ENCODE results near the gene C22orf31.
A peak's percentile ranks its signal among the peaks of the same experiment; 100 is the strongest.

C22orf31 gene

GRCh38 chr22:29016067-29016938 is 45.3 kb downstream of the C22orf31 start:
- Mint-ChIP-seq H3K36me3 (no peaks in the 10 kb centered on the region), H3K27me3 (peaks cover 38% of the 10 kb centered on the region), H3K4me3 (no peak overlapping the region), H3K27ac (peak overlapping the region; percentile 17), H3K4me1 (peaks cover 11% of the 10 kb centered on the region), H3K9me3 (peaks cover 3% of the 10 kb centered on the region)
- DNase-seq: peak; percentile 32
- CTCF ChIA-PET: interaction anchor here (0.6 to 1.4 kb wide), 3 partner anchors 25 to 340 kb away, joined by 3 to 5 read pairs (median 4); no protein-coding TSS in a partner anchor

DNA sequence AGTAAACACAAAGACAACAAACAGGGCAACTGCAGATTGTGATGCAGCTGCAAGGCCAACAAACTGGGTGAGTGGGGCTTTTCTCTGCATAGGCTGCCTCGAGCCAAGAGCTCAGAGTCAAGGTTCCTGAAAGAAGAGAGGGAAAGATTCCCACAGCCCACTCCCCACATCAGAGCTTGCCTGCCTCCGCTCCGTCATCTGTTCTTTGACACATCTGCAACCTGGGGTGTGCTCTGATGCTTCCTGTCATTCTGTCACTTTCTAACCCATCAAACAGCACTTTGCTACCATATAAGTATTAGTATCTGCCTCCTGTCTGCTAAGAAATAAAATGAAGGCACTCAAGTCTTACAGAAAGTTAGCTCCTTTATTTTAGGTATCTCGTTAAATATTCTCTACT is 46.9 kb downstream of the C22orf31 start:
- Mint-ChIP-seq H3K9me3 (peaks cover 3% of the 10 kb centered on the region), H3K27ac (no peak overlapping the region), H3K4me1 (peaks cover 11% of the 10 kb centered on the region), H3K36me3 (no peaks in the 10 kb centered on the region), H3K27me3 (peaks cover 38% of the 10 kb centered on the region), H3K4me3 (no peak overlapping the region)
- DNase-seq: no peak
- CTCF ChIA-PET: no interaction called here

DNA sequence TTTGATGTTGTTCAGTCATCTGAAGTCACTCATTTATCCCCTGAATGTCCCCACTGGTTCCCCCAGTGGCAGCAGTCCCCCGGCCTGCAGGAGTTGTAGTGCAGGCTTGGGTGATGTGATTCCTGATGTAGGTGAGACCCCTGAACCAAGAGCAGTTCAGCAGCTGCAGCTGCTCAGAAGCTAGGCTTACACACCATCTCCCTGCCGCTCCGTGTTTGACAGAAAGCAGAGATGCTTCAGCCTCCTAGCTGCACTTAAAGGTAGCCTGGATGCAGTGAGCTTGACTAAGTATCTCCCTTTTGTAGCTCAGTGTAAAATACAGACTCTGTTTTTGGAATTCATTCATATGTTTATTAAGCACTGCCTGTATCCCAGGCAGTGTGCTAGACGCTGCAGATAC is 47.3 kb downstream of the C22orf31 start:
- Mint-ChIP-seq H3K9me3 (peaks cover 3% of the 10 kb centered on the region), H3K27ac (no peak overlapping the region), H3K36me3 (no peaks in the 10 kb centered on the region), H3K4me1 (peaks cover 11% of the 10 kb centered on the region), H3K27me3 (peaks cover 38% of the 10 kb centered on the region), H3K4me3 (no peak overlapping the region)
- CTCF ChIA-PET: no interaction called here
- DNase-seq: no peak

- Mint-ChIP-seq H3K36me3 (no peaks in the 10 kb centered on the region), H3K27me3 (peaks cover 36% of the 10 kb centered on the region)
These were observed 48.7 kb downstream of the C22orf31 start for GRCh38 chr22:29012952-29013351.

DNA sequence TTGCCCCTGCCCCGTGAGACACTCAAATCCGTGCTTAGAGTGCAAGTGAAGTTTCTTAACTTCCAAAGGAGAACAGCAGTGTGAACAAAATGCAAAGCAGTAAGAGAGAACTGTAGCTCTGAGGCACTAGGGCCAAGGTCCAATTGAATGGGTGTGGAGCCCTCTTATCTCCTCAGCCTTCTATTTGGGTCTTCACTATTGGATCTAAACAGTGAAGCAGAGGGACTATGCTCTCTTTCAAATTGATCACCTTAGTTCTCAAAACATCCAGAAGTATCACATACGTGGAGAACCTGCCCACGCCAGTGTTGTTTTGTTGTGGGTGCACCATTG is 49.6 kb downstream of the C22orf31 start:
- no peak for DNase-seq
- Mint-ChIP-seq H3K36me3 (no peaks in the 10 kb centered on the region), H3K27me3 (peaks cover 33% of the 10 kb centered on the region), H3K27ac (no peak overlapping the region), H3K9me3 (no peaks in the 10 kb centered on the region), H3K4me1 (peaks cover 11% of the 10 kb centered on the region), H3K4me3 (no peak overlapping the region)
- CTCF ChIA-PET: interaction anchor here (1.0 kb wide), 1 partner anchor 11 kb away, joined by 3 read pairs; no protein-coding TSS in a partner anchor

More at GRCh38 chr22:29012952-29013351, 48.7 kb downstream of the C22orf31 start:
- DNase-seq: no peak
- CTCF ChIA-PET: no interaction called here
- no peak overlapping the region for H3K27ac Mint-ChIP-seq
- no peaks in the 10 kb centered on the region for H3K9me3 Mint-ChIP-seq
- no peak overlapping the region for H3K4me3 Mint-ChIP-seq
- peaks cover 11% of the 10 kb centered on the region for H3K4me1 Mint-ChIP-seq

DNA sequence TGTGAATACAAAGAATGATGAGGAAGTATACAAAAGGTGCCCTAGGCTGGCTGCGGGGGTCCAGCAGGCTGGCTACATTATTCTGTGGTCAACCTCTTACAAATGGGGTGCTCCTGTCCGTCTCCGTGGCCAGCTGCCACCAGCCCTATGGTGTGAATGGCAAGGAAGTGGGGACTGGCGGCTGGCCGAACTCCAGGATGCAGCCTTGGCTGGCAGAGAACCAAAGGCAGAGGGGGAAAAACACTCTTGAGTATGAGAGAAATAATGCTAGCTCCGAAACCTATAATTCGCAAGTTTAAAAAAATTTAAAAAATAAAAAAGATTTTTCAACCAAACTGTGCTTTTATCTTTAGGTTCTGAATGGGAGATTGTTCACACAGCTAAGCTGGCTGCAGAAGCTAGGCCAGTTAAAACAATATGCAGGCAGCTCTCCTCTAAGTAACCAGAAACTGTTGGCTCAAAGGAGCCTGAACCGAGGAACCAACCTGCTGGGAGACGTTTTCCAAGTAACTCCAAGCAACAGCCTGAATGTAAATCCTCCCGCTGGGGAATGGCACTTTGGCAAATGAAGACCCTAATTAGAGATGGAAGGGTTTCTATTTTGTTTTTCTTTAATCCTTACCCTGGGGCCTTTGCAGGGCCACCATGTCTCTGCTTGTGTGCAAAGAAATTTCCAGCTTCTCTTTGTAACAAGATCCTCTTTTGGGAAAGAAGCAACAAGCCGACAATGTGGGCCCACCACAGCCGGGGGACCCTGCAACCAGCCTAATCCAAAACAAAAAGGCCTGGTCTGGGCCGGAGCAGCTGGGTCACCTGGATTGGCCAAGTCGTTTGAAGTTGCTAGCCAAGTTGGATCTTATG is 50.2 kb downstream of the C22orf31 start:
- Mint-ChIP-seq H3K36me3 (no peaks in the 10 kb centered on the region), H3K4me1 (peaks cover 7% of the 10 kb centered on the region), H3K4me3 (no peak overlapping the region), H3K27ac (no peak overlapping the region), H3K9me3 (no peaks in the 10 kb centered on the region), H3K27me3 (peaks cover 32% of the 10 kb centered on the region)
- CTCF ChIA-PET: interaction anchor here (1.0 kb wide), 1 partner anchor 11 kb away, joined by 3 read pairs; no protein-coding TSS in a partner anchor
- DNase-seq: no peak

GRCh38 chr22:29009148-29009547 is 52.5 kb downstream of the C22orf31 start:
- Mint-ChIP-seq H3K27ac (no peak overlapping the region), H3K4me1 (peaks cover 3% of the 10 kb centered on the region), H3K9me3 (no peaks in the 10 kb centered on the region), H3K36me3 (no peaks in the 10 kb centered on the region), H3K4me3 (no peak overlapping the region), H3K27me3 (peaks cover 53% of the 10 kb centered on the region)
- CTCF ChIA-PET: no interaction called here
- DNase-seq: no peak

Data from activated naive CD4-positive, alpha-beta T cell treated with anti-CD3 and anti-CD28 coated beads, Interleukin-2, amount 10 ng/mL, durations not matched to agents 7 days and 5 days (primary cell).